A549 treated with ZK216348 at 1 μM for 4 hours (cell line): ENCODE results near the gene FXYD5. TPM values are rescaled to one million over a fixed set of nuclear protein-coding genes. Genes with fewer than 3 reads are reported as not detected.

Source experiments
- total RNA-seq: library from RNA; stranded (reverse); fragments of 200-300 nt; extraction: Qiagen RNA extraction; gene quantifications from 5 replicates; pipeline ENCODE4 v1.2.3, GENCODE V29; 2022; ENCODE audit warnings: low read depth

The FXYD5 gene, protein sequence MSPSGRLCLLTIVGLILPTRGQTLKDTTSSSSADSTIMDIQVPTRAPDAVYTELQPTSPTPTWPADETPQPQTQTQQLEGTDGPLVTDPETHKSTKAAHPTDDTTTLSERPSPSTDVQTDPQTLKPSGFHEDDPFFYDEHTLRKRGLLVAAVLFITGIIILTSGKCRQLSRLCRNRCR
- 175 to 239 TPM (median 233 TPM) in 5 replicates for total RNA-seq

DNA sequence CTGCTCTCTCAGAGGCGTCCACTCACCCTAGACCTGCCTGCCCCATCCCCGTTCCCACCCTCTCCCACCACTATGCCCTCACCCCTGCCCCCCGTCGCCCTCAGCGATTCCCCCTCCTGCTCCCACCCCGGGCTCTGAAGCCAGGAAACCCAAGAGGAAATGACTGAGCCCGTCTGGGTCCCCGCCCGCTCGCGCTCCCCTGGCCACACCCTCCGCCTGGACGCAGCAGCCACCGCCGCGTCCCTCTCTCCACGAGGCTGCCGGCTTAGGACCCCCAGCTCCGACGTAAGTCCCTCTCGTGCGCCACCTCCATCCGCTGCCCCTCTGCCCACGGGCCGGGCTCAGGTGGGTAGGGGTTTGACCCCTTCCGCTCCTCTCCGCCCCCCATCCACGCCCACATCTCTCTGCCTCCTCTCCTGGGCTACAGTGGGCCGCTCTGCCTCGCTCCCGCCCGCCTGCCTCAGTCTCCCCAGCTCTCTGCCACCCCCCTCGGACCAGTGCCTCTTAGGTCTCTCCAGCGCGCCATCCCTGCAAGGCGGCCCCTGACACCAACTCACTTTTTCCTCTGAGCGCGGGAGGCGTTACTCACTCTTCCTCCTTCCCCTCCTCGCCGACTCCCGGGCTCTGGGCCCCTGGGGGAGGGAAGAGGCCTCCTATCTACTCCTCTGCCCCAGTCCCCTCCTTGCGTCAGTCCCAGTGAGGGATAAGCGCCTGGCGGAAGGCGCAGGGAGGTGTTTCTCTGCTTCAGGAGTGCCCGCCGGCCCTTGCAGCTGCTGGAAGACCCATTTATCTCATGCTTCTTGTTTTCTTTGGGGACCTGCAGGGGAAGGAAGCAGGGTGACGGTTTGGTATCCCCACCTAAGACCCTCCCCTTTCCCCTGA lies at the start of gene FXYD5:
Gene FXYD5, plus strand, starts transcription at position 211 of the 882 bp plus-strand sequence. CDS start 816 bp downstream, outside the sequence.

GRCh38 chr19:35115177-35115951 lies 39.2 kb upstream of the FXYD5 start, which contains the start of gene FXYD3:
Gene FXYD3, plus strand, starts transcription at chr19:35115823. Its CDS starts 3,554 bp downstream, at chr19:35119377.

DNA sequence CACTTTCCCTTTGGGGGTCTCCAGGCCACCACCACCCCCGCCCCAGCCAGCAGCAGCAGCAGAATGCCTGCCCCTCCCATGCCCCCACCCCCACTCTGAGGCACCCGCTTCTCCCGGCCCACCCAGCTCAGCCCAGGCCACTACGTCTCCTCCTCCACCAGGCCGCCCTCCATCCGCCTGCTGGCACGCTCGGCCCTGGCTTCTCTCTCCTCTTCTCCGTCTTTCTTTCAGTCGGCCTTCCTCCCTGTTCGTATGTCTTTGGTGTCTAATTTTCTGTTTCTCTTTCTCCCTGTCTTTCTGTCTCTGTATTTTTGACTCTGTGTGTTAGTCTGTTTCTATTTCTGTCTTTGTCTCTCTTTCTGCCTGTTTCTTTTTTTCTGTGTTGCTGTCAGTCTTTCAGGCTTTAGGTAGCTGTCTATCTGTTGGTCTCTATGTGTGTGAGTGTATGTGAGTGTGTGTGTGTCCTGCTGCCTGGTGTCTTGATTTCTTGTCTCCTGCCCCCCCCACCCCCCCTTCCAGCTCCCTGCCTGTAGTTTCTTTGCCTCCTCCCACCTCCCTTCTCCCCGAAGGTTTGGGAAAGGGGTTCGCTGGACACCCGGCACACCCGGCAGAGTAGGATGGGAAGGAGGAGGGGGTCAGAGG lies 19.8 kb upstream of the FXYD5 start, which contains the start of gene LGI4:
Gene LGI4, minus strand, starts transcription at position 459 of the 642 bp plus-strand sequence. Its CDS starts 379 bp downstream, at position 80.

GRCh38 chr19:35138305-35138892 lies 16.1 kb upstream of the FXYD5 start, which contains the start of gene FXYD1:
Gene FXYD1, plus strand, starts transcription at chr19:35138824. Its CDS starts 1,256 bp downstream, at chr19:35140080.

GRCh38 chr19:35143231-35143715 lies 11.3 kb upstream of the FXYD5 start, which contains the start of gene FXYD7:
Gene FXYD7, plus strand, starts transcription at chr19:35143255. Its CDS starts 79 bp downstream, at chr19:35143334.

Other genes starting within 250 kb of the FXYD5 start
- gene ZNF30, start 227.8 kb upstream of the FXYD5 start, total RNA-seq, result 5.0 to 7.4 TPM (median 5.6 TPM) in 5 replicates
- gene ZNF792, start 190.5 kb upstream of the FXYD5 start, total RNA-seq, result 1.5 to 2.2 TPM (median 1.9 TPM) in 5 replicates
- 108 to 154 TPM (median 144 TPM) in 5 replicates for gene GRAMD1A, start 154.4 kb upstream of the FXYD5 start, total RNA-seq
- 9.7 to 20.8 TPM (median 20.6 TPM) in 5 replicates for gene SCN1B, start 124.3 kb upstream of the FXYD5 start, total RNA-seq
- gene HPN, start 113.0 kb upstream of the FXYD5 start, total RNA-seq, result 0.16 TPM in 1 of 5 replicates, not detected in the others
- gene FXYD3, start 38.9 kb upstream of the FXYD5 start, total RNA-seq, result 0.32 to 0.58 TPM (median 0.34 TPM) in 3 of 5 replicates, not detected in the others
- gene LGI4, start 19.7 kb upstream of the FXYD5 start, total RNA-seq, result 0.16 to 0.22 TPM (median 0.22 TPM) in 3 of 5 replicates, not detected in the others
- gene FXYD1, start 15.9 kb upstream of the FXYD5 start, total RNA-seq, result 0.40 to 0.47 TPM in 2 of 5 replicates, not detected in the others
- 0.25 to 0.41 TPM (median 0.29 TPM) in 3 of 5 replicates, not detected in the others for gene FXYD7, start 11.5 kb upstream of the FXYD5 start, total RNA-seq
- not detected in 5 replicates for gene FAM187B, start 74.0 kb downstream of the FXYD5 start, total RNA-seq
- 8.3 to 10.8 TPM (median 10.1 TPM) in 5 replicates for gene LSR, start 94.3 kb downstream of the FXYD5 start, total RNA-seq
- gene USF2, start 114.2 kb downstream of the FXYD5 start, total RNA-seq, result 140 to 170 TPM (median 166 TPM) in 5 replicates
- gene HAMP, start 127.8 kb downstream of the FXYD5 start, total RNA-seq, result 0.23 TPM in 1 of 5 replicates, not detected in the others
- not detected in 5 replicates for gene MAG, start 137.4 kb downstream of the FXYD5 start, total RNA-seq
- 0.29 to 1.1 TPM (median 1.0 TPM) in 5 replicates for gene CD22, start 174.5 kb downstream of the FXYD5 start, total RNA-seq
- gene FFAR1, start 193.2 kb downstream of the FXYD5 start, total RNA-seq, result not detected in 5 replicates
- not detected in 5 replicates for gene FFAR3, start 203.7 kb downstream of the FXYD5 start, total RNA-seq
- gene GPR42, start 216.3 kb downstream of the FXYD5 start, total RNA-seq, result not detected in 5 replicates